ENCODE results near the gene RGS21.

The RGS21 gene

DNA sequence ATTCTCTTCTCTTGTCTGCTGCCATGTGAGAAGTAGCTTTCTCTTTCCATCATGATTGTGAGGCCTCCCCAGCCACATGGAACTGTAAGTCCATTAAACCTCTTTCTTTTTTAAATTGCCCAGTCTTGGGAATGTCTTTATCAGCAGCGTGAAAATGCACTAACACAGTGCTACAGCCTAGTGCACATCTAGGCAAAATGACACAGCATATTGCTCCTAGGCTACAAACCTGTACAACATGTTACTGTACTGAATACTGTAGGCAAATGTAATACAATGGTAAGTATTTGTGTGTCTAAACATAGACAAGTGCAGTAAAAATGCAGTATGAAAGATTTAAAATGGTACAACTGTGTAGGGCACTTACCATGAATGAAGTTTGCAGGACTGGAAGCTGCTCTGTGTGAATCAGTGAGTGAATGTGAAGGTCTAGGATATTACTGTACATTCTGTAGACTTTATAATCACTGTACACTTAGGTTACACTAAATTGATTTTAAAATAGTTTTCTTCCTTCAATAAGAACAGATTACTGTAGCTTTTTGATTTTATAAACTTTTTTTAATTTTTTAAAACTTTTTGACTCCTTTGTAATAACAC is 69.4 kb downstream of the RGS21 start:
- no peak for DNase-seq (ENCODE audit: low read depth)
- in situ Hi-C loops (cut with HindIII; ENCODE audit: low sequenced_read_pairs) = no loop called here
- H3K4me3 ChIP-seq (ENCODE audit: low read depth, low read length) = no peak overlapping the region
- TF ChIP-seq, protein P1, sequence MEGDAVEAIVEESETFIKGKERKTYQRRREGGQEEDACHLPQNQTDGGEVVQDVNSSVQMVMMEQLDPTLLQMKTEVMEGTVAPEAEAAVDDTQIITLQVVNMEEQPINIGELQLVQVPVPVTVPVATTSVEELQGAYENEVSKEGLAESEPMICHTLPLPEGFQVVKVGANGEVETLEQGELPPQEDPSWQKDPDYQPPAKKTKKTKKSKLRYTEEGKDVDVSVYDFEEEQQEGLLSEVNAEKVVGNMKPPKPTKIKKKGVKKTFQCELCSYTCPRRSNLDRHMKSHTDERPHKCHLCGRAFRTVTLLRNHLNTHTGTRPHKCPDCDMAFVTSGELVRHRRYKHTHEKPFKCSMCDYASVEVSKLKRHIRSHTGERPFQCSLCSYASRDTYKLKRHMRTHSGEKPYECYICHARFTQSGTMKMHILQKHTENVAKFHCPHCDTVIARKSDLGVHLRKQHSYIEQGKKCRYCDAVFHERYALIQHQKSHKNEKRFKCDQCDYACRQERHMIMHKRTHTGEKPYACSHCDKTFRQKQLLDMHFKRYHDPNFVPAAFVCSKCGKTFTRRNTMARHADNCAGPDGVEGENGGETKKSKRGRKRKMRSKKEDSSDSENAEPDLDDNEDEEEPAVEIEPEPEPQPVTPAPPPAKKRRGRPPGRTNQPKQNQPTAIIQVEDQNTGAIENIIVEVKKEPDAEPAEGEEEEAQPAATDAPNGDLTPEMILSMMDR (IDR thresholded peaks at IDR 0.05; ENCODE audit: low read depth, low read length, missing control alignments) = no peak

DNA sequence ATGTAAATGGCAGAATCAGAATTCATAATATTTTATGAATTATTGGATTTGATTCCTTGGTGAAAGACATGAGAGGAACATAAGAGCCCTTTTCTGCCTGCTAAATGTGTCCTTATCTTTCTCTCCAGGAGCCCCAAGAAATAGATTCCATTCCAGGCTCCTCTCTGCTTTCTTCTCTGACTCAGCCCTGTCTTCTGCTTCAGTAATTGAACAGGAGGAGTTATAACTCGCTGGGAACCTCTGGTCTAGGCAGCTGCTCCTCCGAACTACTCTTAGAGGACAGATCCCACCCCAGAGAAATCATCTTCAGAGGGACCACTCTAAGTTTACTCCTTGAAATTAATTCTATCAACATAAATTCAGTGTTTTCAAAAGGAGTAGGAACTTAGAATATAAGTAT is 78.4 kb downstream of the RGS21 start:
- no peak for DNase-seq (ENCODE audit: low read depth)
- H3K4me3 ChIP-seq (ENCODE audit: low read depth, low read length) = no peak overlapping the region
- in situ Hi-C loops (cut with HindIII; ENCODE audit: low sequenced_read_pairs) = no loop called here
- TF ChIP-seq, protein P1 (IDR thresholded peaks at IDR 0.05; ENCODE audit: low read depth, low read length, missing control alignments) = no peak

DNA sequence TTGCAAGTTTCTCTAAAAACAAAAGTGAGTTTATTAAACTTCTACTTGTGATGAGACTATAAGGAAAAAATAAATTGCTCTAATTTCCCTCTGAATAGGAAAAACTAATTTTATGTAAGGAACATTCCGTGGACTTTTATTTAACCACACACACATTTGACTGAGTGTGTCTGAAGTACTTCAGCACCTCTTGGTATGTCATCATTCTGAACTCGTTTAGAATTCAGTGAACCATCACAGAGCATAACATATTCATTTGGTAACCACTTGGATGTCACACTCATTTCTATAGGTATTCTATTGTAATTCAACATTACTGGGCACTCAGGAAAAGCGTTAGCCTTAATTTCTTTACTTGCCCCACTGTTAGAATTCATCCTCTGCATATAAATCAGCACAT is 79.1 kb downstream of the RGS21 start:
- no peak for DNase-seq (ENCODE audit: low read depth)
- in situ Hi-C loops (cut with HindIII; ENCODE audit: low sequenced_read_pairs) = no loop called here
- TF ChIP-seq, protein P1 (IDR thresholded peaks at IDR 0.05; ENCODE audit: low read depth, low read length, missing control alignments) = no peak
- no peak overlapping the region for H3K4me3 ChIP-seq (ENCODE audit: low read depth, low read length)

DNA sequence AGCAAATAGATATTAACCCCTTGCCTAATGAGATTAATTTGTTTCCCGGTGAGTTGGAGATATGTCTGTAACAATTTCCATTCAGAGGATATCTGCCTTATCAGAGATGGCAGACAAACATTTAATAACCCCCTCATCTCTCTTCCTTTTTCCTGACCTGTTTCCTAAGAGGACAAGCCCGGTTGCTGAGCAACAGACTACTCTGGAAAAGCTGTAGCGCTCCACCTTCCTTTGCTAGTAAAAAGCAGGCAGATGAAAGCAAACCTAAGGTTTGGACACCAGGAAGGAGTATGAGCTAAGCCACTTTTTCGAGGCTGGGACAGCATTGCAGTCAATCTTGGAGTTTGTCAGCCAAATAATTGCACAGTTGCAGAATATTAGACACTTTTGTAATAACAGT is 82.4 kb downstream of the RGS21 start:
- H3K4me3 ChIP-seq (ENCODE audit: low read depth, low read length) = no peak overlapping the region
- TF ChIP-seq, protein P1 (IDR thresholded peaks at IDR 0.05; ENCODE audit: low read depth, low read length, missing control alignments) = no peak
- in situ Hi-C loops (cut with HindIII; ENCODE audit: low sequenced_read_pairs) = no loop called here
- DNase-seq (ENCODE audit: low read depth) = no peak

DNA sequence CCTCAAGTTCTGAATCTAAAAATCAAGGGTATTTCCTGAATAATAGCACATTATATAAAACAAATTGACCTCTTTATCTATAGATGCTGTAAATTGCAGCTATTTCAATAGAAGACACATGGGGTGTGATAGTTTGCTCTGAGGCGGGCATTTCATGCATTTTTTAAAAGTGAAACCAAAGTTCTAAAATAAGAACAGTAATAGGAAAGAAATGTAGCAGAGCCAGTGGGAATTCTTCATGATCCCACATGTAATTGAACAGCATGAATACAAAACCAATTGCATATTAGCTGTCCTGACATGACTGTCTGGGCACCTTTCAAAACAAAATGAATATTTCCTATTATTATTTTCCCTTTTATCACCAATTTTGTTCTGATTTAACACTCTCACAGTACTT is 85.0 kb downstream of the RGS21 start:
- DNase-seq (ENCODE audit: low read depth) = peak; percentile 41
- in situ Hi-C loops (cut with HindIII; ENCODE audit: low sequenced_read_pairs) = no loop called here

DNA sequence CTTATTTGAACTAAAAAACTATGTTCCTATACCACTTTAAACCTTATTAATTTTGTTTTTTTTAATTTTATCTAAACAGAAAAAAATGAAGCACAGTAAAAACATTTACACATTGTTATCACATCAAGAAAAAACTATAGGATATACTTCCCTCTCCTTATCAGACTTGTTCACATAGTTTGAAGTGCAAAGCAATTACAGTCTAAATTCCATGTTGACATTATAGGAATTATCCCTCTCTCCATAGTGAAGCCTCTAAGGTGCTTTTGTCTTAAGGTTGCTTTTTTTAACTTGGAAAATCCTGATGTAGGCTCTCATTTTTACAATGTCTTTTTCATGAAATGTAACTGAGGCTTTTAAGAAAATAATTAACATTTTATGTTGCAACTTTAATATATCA is 85.8 kb downstream of the RGS21 start:
- DNase-seq (ENCODE audit: low read depth) = no peak
- TF ChIP-seq, protein P1 (IDR thresholded peaks at IDR 0.05; ENCODE audit: low read depth, low read length, missing control alignments) = no peak
- in situ Hi-C loops (cut with HindIII; ENCODE audit: low sequenced_read_pairs) = no loop called here
- H3K4me3 ChIP-seq (ENCODE audit: low read depth, low read length) = no peak overlapping the region

More for the DNA sequence above, 85.0 kb downstream of the RGS21 start:
- TF ChIP-seq, protein P1 (IDR thresholded peaks at IDR 0.05; ENCODE audit: low read depth, low read length, missing control alignments) = no peak
- H3K4me3 ChIP-seq (ENCODE audit: low read depth, low read length) = no peak overlapping the region
